GM12865 (cell line): Measurements from ENCODE around the gene KCNQ5.

Source experiments
- DNase-seq: peaks from one replicate; pipeline ENCODE4 v3.0.0; 2010; ENCODE audit warnings: low read depth
- H3K4me3 ChIP-seq: 2 replicates; pipeline ENCODE4 v1.5.1; 2011; ENCODE audit warnings: mild to moderate bottlenecking, low read depth, low read length, control low read depth
- CTCF ChIP-seq: IDR thresholded peaks from 2 replicates; pipeline ENCODE4 v1.5.1; 2011; ENCODE audit warnings: low read length, control low read depth, low read depth, inconsistent platforms; ENCODE audit not compliant: insufficient read depth; ENCODE audit errors: missing control alignments

KCNQ5 gene

GRCh38 chr6:73234733-73235132 lies 612.9 kb downstream of the KCNQ5 start:
- no peak overlapping the region for H3K4me3 ChIP-seq
- no peak for DNase-seq
- no peak for TF ChIP-seq CTCF

GRCh38 chr6:73236144-73236750 lies 614.4 kb downstream of the KCNQ5 start:
- no peak for DNase-seq
- TF ChIP-seq CTCF: no peak
- H3K4me3 ChIP-seq: no peak overlapping the region

GRCh38 chr6:73240730-73241129 lies 618.9 kb downstream of the KCNQ5 start:
- no peak for TF ChIP-seq CTCF
- no peak for DNase-seq
- H3K4me3 ChIP-seq: no peak overlapping the region

- no peak for DNase-seq
- no peak for TF ChIP-seq CTCF
- H3K4me3 ChIP-seq: no peak overlapping the region
Measured at GRCh38 chr6:73242001-73242400, 620.1 kb downstream of the KCNQ5 start.
